T-helper 17 cell (primary cell): ENCODE data around the gene POLD4. TPM values are rescaled to one million over a fixed set of nuclear protein-coding genes. Genes with fewer than 3 reads are reported as not detected.
A peak's percentile ranks its signal among the peaks of the same experiment; 100 is the strongest.

Source experiments
- ATAC-seq: fragments of 150-1000 bp; cut with Tn5 transposase; 2 replicates; pipeline ENCODE4 v1.10.0; 2021; ENCODE audit warnings: mild to moderate bottlenecking, moderate library complexity
- DNase-seq, 3 donors: peaks; one replicate each; pipeline versions ENCODE4 v3.0.0 to v3.0.0-alpha.2; 2020 to 2021
- H3K9me3 ChIP-seq: one replicate; pipeline ENCODE4 v1.7.0; 2013; ENCODE audit warnings: low read length, mild to moderate bottlenecking; ENCODE audit not compliant: control insufficient read depth, poor library complexity, severe bottlenecking
- H3K27ac Mint-ChIP-seq: one replicate; pipeline ENCODE4 v1.8.0; 2022; ENCODE audit warnings: mild to moderate bottlenecking, moderate library complexity, mixed read lengths
- H3K27me3 Mint-ChIP-seq: one replicate; pipeline ENCODE4 v1.8.0; 2022; ENCODE audit warnings: mixed read lengths
- H3K36me3 Mint-ChIP-seq: one replicate; pipeline ENCODE4 v1.8.0; 2022; ENCODE audit warnings: low read depth, mixed read lengths
- H3K4me1 Mint-ChIP-seq: one replicate; pipeline ENCODE4 v1.8.0; 2022; ENCODE audit warnings: mild to moderate bottlenecking, mixed read lengths
- H3K4me3 Mint-ChIP-seq: one replicate; pipeline ENCODE4 v1.8.0; 2022; ENCODE audit warnings: mild to moderate bottlenecking, moderate library complexity, mixed read lengths
- total RNA-seq, 4 donors: library from RNA in 2 of 4; stranded (reverse) in 2 of 4; gene quantifications; one replicate each; pipeline ENCODE4 v1.2.3 and lab custom pipeline; 2022 to 2026

POLD4 gene
- total RNA-seq, 2 donors from 2014 or later, result 45.9 to 61.0 TPM

DNA sequence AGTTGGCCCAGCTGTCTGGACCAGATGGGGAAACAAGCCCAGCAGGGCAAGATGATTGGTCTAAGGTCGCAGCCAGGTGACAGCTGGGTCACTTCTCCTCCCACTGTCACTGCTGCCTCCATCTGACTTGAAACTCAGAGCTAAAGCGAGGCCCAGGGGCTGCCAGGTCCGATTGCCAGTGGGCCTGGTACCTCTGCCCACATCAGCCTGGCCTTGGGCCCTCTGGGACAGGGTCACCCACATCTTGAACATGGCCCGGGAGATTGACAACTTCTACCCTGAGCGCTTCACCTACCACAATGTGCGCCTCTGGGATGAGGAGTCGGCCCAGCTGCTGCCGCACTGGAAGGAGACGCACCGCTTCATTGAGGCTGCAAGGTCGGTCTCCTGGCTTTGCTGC is 44.2 kb downstream of the POLD4 start:
- DNase-seq (no peak), ATAC-seq (no peak)
- Mint-ChIP-seq H3K4me1 (peaks cover 21% of the 10 kb centered on the region), H3K27ac (peak overlapping the region; percentile 56), H3K36me3 (no peaks in the 10 kb centered on the region), H3K27me3 (no peaks in the 10 kb centered on the region), H3K4me3 (no peak overlapping the region)
- H3K9me3 ChIP-seq, result no peaks in the 10 kb centered on the region

DNA sequence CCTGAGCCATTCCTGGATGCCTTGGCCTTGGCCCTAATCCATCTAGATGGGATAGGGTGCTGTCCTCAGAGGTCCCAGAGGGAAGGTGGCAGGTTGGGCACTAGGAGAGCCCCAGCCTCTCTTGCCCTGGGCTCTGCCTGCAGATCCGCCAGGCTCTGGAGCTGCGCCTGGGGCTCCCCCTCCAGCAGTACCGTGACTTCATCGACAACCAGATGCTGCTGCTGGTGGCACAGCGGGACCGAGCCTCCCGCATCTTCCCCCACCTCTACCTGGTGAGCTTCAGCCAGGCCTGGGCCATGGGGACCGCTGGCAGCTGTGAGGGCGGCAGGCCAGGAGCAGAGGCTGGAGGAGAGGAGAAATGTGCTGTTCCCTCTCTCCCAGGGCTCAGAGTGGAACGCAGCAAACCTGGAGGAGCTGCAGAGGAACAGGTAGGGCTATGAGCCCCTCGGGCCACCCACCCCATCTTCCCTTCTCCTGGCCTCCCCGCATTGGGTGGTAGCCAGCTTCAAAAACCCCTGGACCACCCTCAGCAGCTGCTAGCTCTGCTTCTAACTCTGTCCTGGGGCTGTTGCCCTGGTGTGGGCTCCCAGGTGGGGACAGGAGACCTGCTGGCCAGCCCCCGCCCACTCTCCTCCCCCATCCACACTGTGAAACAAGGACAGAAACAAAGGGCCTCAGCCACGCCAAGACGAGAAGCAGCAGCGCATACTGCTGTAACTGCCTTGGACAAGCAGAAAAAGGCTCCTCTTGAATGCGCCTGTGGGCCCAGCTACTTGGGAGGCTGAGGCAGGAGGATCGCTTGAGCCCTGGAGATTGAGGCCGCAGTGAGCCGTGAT is 45.1 kb downstream of the POLD4 start:
- no peaks in the 10 kb centered on the region for H3K9me3 ChIP-seq
- no peak overlapping the region for H3K4me3 Mint-ChIP-seq
- DNase-seq, result no peak
- H3K36me3 Mint-ChIP-seq, result no peaks in the 10 kb centered on the region
- peaks cover 18% of the 10 kb centered on the region for H3K4me1 Mint-ChIP-seq
- peak overlapping the region; percentile 56 for H3K27ac Mint-ChIP-seq
- no peak for ATAC-seq
- no peaks in the 10 kb centered on the region for H3K27me3 Mint-ChIP-seq

DNA sequence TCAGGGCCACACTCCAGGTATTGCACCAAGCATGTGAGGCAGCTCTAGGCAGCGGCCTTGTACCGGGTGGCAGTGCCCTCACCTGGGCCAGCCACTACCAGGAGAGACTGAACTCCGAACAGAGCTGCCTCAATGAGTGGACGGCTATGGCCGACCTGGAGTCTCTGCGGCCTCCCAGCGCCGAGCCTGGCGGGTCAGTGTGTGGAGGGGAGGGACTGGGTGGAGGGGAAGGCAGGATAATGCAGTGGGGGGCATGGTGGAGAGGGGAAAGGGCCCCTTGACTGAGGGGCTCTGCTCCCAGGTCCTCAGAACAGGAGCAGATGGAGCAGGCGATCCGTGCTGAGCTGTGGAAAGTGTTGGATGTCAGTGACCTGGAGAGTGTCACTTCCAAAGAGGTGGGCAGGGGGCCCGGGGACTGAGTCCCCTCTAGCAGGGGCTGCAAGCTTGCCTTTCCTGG is 45.8 kb downstream of the POLD4 start:
- H3K27ac Mint-ChIP-seq, result no peak overlapping the region
- no peak overlapping the region for H3K4me3 Mint-ChIP-seq
- no peaks in the 10 kb centered on the region for H3K36me3 Mint-ChIP-seq
- no peaks in the 10 kb centered on the region for H3K27me3 Mint-ChIP-seq
- no peak for ATAC-seq
- H3K9me3 ChIP-seq, result no peaks in the 10 kb centered on the region
- H3K4me1 Mint-ChIP-seq, result peaks cover 12% of the 10 kb centered on the region
- DNase-seq, result no peak

DNA sequence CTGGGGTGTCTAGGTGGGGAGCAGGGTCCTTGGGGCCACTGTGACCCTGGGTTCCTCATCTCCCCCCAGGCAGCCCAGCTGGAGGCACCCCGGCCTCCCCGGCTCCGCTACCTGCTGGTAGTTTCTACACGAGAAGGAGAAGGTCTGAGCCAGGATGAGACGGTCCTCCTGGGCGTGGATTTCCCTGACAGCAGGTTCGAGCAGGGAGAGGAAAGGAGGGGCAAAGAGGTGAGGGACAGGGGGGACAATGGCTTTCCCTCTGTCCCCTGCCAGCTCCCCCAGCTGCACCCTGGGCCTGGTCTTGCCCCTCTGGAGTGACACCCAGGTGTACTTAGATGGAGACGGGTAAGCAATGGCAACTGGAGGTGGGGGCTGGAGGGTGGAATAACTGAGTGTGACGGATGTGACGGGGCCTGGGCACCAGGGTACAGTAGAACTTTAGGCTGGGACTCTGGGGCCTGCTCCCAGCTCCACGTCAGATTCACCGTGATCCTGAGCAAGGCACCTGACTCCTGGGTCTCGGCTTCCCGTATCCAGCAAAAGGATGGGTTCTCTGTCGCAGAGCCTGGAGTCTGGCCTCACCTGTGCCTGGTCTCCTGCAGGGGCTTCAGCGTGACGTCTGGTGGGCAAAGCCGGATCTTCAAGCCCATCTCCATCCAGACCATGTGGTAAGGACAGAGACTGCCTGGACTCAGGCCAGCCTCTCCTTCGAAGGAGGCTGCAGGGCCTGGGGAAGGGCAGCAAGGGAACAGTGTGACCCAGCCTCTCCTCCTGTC is 46.4 kb downstream of the POLD4 start:
- Mint-ChIP-seq H3K27ac (no peak overlapping the region), H3K4me1 (peaks cover 8% of the 10 kb centered on the region), H3K27me3 (no peaks in the 10 kb centered on the region), H3K4me3 (no peak overlapping the region), H3K36me3 (no peaks in the 10 kb centered on the region)
- no peak for ATAC-seq
- no peaks in the 10 kb centered on the region for H3K9me3 ChIP-seq
- DNase-seq, result no peak

DNA sequence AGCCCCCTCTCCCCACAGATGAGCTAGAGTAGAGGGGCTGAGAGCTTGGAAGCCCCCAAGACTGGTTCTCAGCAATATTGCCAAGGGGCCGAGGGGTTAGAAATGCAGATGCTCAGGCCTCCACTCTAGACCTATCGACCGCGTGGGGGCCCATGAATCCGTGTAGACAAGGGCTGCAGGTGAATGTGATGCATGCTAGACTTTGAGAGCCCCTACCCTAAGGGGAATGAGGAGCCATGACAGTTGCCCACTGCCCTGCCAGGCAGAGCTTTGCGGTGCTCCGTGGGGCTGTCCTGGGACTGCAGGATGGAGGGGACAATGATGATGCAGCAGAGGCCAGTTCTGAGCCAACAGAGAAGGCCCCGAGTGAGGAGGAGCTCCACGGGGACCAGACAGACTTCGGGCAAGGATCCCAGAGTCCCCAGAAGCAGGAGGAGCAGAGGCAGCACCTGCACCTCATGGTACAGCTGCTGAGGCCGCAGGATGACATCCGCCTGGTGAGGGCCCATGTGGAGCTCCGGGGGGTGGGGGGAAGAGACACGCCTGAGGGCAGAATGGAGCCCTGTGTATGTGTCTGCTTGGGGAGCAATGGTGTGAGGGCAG is 48.7 kb downstream of the POLD4 start:
- ATAC-seq, result no peak
- no peaks in the 10 kb centered on the region for H3K36me3 Mint-ChIP-seq
- no peaks in the 10 kb centered on the region for H3K9me3 ChIP-seq
- peak overlapping the region; percentile 14 for H3K27ac Mint-ChIP-seq
- H3K4me1 Mint-ChIP-seq, result peaks cover 11% of the 10 kb centered on the region
- no peaks in the 10 kb centered on the region for H3K27me3 Mint-ChIP-seq
- H3K4me3 Mint-ChIP-seq, result peak overlapping the region; percentile 74
- DNase-seq, result no peak

DNA sequence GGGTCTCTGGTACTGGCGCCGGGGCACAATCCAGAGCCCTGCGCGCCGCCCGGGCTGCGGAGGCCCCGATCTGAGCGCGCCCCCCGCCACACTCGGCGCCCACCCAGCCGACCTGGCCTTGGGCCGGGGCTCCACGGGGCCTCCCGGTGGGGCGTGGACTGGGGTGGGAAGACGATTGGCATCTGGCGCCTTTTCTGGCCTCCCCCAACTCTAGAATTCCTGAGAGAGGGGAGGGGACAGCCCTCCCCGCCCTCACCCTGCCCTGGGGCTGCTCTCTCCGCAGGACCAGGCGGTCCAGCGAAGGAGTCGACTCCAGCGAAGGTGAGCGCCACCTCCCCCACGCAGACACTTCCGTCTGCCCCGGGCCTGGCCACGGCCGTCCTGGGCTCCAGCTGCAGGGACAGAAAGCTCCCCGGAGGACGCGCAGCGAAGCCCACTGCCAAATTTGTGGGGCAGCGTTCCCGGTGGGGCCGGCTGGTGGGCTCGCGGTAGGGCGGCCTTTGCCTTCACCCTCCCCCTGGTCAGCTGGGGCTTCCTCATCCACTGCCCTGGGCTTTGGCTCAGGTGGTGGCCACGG is 49.4 kb downstream of the POLD4 start:
- ATAC-seq, result peak; percentile 40
- Mint-ChIP-seq H3K36me3 (no peaks in the 10 kb centered on the region), H3K27me3 (no peaks in the 10 kb centered on the region), H3K4me1 (peaks cover 11% of the 10 kb centered on the region), H3K4me3 (peak overlapping the region; percentile 74), H3K27ac (no peak overlapping the region)
- no peaks in the 10 kb centered on the region for H3K9me3 ChIP-seq
- no peak for DNase-seq

DNA sequence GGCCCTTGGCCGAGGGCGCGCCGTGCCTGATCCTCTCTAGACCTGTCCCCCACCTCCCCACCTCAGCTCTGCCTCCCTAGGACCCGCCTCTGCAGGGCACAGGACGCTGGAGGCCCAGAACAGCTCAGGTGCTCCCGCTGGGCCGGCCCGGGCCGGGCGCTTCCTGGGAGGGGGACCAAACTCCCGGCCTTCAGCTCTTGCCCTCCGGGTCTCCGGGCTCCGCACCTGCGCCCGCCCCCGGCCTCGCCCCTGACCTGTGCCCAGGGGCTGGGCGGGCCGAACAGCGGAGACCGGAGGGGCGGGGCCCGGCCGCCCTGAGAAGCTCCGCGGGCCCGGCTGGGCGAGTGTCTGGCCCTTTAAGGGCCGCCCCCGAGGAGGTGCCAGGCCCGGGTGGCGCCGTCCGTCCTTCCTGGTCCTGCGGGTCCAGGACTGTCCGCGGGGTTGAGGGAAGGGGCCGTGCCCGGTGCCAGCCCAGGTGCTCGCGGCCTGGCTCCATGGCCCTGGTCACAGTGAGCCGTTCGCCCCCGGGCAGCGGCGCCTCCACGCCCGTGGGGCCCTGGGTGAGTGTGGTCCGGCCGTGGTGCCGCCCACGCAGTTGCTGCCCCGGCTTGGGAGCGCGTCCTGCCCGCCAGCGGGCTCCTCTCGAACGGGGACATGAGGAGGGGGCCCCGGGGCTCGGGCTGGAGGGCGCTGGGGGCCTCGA is 50.1 kb downstream of the POLD4 start, which contains the start of gene SSH3:
Gene SSH3, plus strand, starts transcription at position 399 of the 703 bp plus-strand sequence. Its CDS starts 96 bp downstream, at position 495.
- Mint-ChIP-seq H3K27me3 (no peaks in the 10 kb centered on the region), H3K36me3 (no peaks in the 10 kb centered on the region), H3K4me3 (peak within 1 kb of the TSS; percentile 74), H3K27ac (peak within 1 kb of the TSS; percentile 61), H3K4me1 (peaks cover 15% of the 10 kb centered on the region)
- DNase-seq, result peak in 2 of 3 donors; percentile 41 to 50
- ATAC-seq, result peak; percentile 79
- no peaks in the 10 kb centered on the region for H3K9me3 ChIP-seq

DNA sequence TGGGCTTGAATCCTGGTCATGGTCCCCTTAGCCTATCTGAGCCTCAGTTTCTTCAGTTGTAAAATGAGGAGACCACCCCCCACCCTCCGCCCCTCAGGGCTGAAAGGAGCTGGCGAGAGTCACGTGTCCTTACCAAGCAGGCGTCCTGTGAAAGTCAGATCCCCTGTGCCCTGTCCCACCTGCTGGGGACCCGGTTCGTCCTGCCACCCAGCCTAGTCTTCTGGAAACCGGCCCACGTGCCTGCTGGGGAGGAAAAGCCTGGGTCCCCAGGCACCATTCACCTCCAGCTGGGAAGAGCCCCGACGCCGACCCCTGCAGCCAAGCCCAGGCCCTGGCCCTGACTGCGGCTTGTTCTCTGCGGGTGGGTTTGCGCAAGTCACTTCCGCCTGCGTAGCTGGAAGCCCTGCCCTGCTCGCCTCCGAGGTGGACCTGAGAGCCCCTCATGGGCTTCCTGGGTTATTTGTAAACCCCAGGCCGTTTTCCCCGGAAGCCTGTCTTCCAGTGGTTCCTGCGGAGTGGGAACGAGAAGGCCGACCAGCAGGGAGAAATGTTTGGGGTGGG is 50.7 kb downstream of the POLD4 start:
- ATAC-seq (peak; percentile 25), DNase-seq (no peak)
- no peaks in the 10 kb centered on the region for H3K9me3 ChIP-seq
- peak overlapping the region; percentile 74 for H3K4me3 Mint-ChIP-seq
- H3K27ac Mint-ChIP-seq, result peak overlapping the region; percentile 61
- H3K36me3 Mint-ChIP-seq, result no peaks in the 10 kb centered on the region
- peaks cover 18% of the 10 kb centered on the region for H3K4me1 Mint-ChIP-seq
- H3K27me3 Mint-ChIP-seq, result no peaks in the 10 kb centered on the region

DNA sequence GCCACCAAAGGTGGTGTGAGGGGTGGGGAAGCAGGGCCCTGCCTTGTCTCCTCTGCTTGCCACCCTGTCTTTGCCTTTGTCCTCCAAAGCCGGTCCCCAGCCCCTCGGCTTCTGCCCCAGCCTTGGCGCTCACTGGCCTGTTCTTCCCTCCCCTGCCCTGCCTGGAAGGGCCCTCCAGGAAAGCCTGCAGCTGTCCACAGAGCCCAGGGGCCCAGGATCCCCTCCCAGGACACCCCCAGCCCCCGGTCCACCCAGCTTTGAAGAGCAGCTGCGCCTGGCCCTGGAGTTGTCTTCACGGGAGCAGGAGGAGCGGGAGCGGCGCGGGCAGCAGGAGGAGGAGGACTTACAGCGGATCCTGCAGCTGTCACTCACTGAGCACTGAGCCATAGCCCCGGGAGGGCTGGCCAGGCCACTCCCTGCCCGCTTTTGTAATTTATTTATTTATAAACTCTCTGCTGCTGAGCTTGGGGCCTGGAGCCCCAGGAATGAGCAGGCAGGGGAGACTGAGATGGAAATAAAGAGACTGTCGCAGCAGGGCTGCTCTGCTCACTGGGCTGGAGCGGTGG is 51.3 kb downstream of the POLD4 start:
- H3K36me3 Mint-ChIP-seq, result peaks cover under 1% of the 10 kb centered on the region
- ATAC-seq (no peak), DNase-seq (peak in 1 of 3 donors; percentile 6)
- H3K4me1 Mint-ChIP-seq, result peaks cover 18% of the 10 kb centered on the region
- peak overlapping the region; percentile 61 for H3K27ac Mint-ChIP-seq
- H3K9me3 ChIP-seq, result no peaks in the 10 kb centered on the region
- peak overlapping the region; percentile 74 for H3K4me3 Mint-ChIP-seq
- H3K27me3 Mint-ChIP-seq, result no peaks in the 10 kb centered on the region

DNA sequence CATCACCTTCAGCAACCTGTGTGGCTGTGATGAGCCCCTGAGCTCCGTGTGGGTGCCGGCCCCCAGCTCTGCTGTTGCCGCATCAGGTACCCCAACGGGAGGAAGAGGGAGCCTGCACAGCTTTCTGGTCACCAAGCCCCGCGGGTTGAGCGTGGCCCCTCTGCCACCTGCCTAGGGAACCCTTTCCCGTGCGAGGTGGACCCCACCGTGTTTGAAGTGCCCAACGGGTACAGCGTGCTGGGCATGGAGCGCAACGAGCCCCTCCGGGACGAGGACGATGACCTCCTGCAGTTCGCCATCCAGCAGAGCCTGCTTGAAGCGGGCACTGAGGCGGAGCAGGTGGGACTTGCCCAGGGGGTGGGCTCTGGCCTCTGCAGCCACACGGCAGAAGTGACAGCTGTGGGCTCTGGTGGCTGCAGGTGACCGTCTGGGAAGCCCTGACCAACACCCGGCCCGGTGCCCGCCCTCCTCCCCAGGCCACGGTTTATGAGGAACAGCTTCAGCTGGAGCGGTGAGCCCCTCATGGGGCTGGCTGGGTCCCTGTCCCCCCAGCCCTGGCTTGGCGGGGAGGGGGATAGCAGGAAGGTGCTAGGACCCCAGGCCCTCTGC is 51.9 kb downstream of the POLD4 start:
- Mint-ChIP-seq H3K36me3 (peaks cover 4% of the 10 kb centered on the region), H3K27ac (no peak overlapping the region), H3K4me3 (no peak overlapping the region), H3K4me1 (peaks cover 18% of the 10 kb centered on the region), H3K27me3 (no peaks in the 10 kb centered on the region)
- no peak for ATAC-seq
- H3K9me3 ChIP-seq, result no peaks in the 10 kb centered on the region
- peak in 1 of 3 donors; percentile 5 for DNase-seq
